HepG2 (cell line): Measurements from ENCODE around the gene FZD4. TPM values are rescaled to one million over a fixed set of nuclear protein-coding genes. Genes with fewer than 3 reads are reported as not detected.

Source experiments
- BORCS8-MEF2B ChIP-seq: sonication (generic); formaldehyde crosslinking; IDR thresholded peaks from 2 replicates; pipeline ENCODE4 v1.8.0; 2022; ENCODE audit warnings: mild to moderate bottlenecking, missing genetic modification reagents
- CSRNP2 ChIP-seq: sonication (generic); formaldehyde crosslinking; conservative IDR thresholded peaks from 2 replicates; pipeline ENCODE4 v1.8.0; 2022; ENCODE audit warnings: low read depth, missing genetic modification reagents
- EHMT2 ChIP-seq: fragments of 200-600 bp; sonication (generic); IDR thresholded peaks from 2 replicates; pipeline ENCODE4 v1.7.0; 2017; ENCODE audit warnings: antibody characterized with exemption, low read depth, low read length, borderline replicate concordance
- ELF3 ChIP-seq: IDR thresholded peaks from 2 replicates; pipeline ENCODE4 v1.6.1; 2016; ENCODE audit warnings: missing genetic modification reagents, missing compliant biosample characterization
- ERF ChIP-seq: IDR thresholded peaks from 2 replicates; pipeline ENCODE4 v1.6.1; 2018; ENCODE audit warnings: missing biosample characterization, missing genetic modification reagents
- FOSL2 ChIP-seq: sonication (generic); formaldehyde crosslinking; IDR thresholded peaks from 2 replicates; pipeline ENCODE4 v1.4.0; 2020; ENCODE audit warnings: missing genetic modification reagents
- GABPB1 ChIP-seq: IDR thresholded peaks from 2 replicates; pipeline ENCODE4 v1.6.1; 2016; ENCODE audit warnings: mild to moderate bottlenecking, missing genetic modification reagents, moderate library complexity, missing compliant biosample characterization
- IRF9 ChIP-seq: sonication (generic); formaldehyde crosslinking; IDR thresholded peaks from 2 replicates; pipeline ENCODE4 v1.8.0; 2022; ENCODE audit warnings: missing genetic modification reagents, mild to moderate bottlenecking, borderline replicate concordance
- KDM5B ChIP-seq: sonication (generic); formaldehyde crosslinking; IDR thresholded peaks from 2 replicates; pipeline ENCODE4 v1.4.0; 2020; ENCODE audit warnings: missing genetic modification reagents, mild to moderate bottlenecking, borderline replicate concordance
- MTA1 ChIP-seq: sonication (generic); formaldehyde crosslinking; IDR thresholded peaks from 2 replicates; pipeline ENCODE4 v1.4.0; 2020; ENCODE audit warnings: missing genetic modification reagents, mild to moderate bottlenecking, borderline replicate concordance
- MTF1 ChIP-seq: sonication (generic); formaldehyde crosslinking; IDR thresholded peaks from 2 replicates; pipeline ENCODE4 v1.5.0; 2020; ENCODE audit warnings: missing genetic modification reagents
- PLSCR1 ChIP-seq: sonication (generic); formaldehyde crosslinking; IDR thresholded peaks from 2 replicates; pipeline ENCODE4 v1.5.0; 2020; ENCODE audit warnings: missing genetic modification reagents, mild to moderate bottlenecking, borderline replicate concordance
- RARA ChIP-seq: IDR thresholded peaks from 2 replicates; pipeline ENCODE4 v1.6.1; 2016; ENCODE audit warnings: missing genetic modification reagents, missing compliant biosample characterization
- SAP130 ChIP-seq: IDR thresholded peaks from 2 replicates; pipeline ENCODE4 v1.6.1; 2016; ENCODE audit warnings: low read depth
- SMARCE1 ChIP-seq: fragments of 450-650 bp; IDR thresholded peaks from 2 replicates; pipeline ENCODE4 v1.6.1; 2017; ENCODE audit warnings: borderline replicate concordance
- SMC3 ChIP-seq: IDR thresholded peaks from 2 replicates; pipeline ENCODE4 v1.6.1; 2011; ENCODE audit warnings: low read length, improper control_type of control experiment
- TBX2 ChIP-seq: sonication (generic); formaldehyde crosslinking; IDR thresholded peaks from 2 replicates; pipeline ENCODE4 v1.5.0; 2020; ENCODE audit warnings: missing genetic modification reagents, mild to moderate bottlenecking, borderline replicate concordance
- TEAD2 ChIP-seq: sonication (generic); formaldehyde crosslinking; IDR thresholded peaks from 2 replicates; pipeline ENCODE4 v1.9.0; 2021; ENCODE audit warnings: missing genetic modification reagents
- U2AF1 ChIP-seq: fragments of 200-400 bp; formaldehyde crosslinking; optimal IDR thresholded peaks from 2 replicates; pipeline ENCODE3; 2017; ENCODE audit warnings: mild to moderate bottlenecking, low read depth, low read length
- ZMYM4 ChIP-seq: sonication (generic); formaldehyde crosslinking; IDR thresholded peaks from 2 replicates; pipeline ENCODE4 v1.8.1; 2023; ENCODE audit warnings: mild to moderate bottlenecking, missing genetic modification reagents
- ZNF224 ChIP-seq: sonication (generic); formaldehyde crosslinking; IDR thresholded peaks from 2 replicates; pipeline ENCODE4 v1.5.0; 2020; ENCODE audit warnings: mild to moderate bottlenecking, missing genetic modification reagents
- ZNF430 ChIP-seq: sonication (generic); formaldehyde crosslinking; IDR thresholded peaks from 2 replicates; pipeline ENCODE4 v1.9.0; 2021; ENCODE audit warnings: mild to moderate bottlenecking, missing genetic modification reagents
- ZNF431 ChIP-seq: sonication (generic); formaldehyde crosslinking; IDR thresholded peaks from 2 replicates; pipeline ENCODE4 v1.9.0; 2022; ENCODE audit warnings: missing genetic modification reagents, low read depth, mild to moderate bottlenecking, borderline replicate concordance
- ZNF607 ChIP-seq: sonication (generic); formaldehyde crosslinking; IDR thresholded peaks from 2 replicates; pipeline ENCODE4 v1.5.1; 2020; ENCODE audit warnings: missing genetic modification reagents, mild to moderate bottlenecking, borderline replicate concordance
- ZNF737 ChIP-seq: sonication (generic); formaldehyde crosslinking; IDR thresholded peaks from 2 replicates; pipeline ENCODE4 v1.5.0; 2020; ENCODE audit warnings: missing genetic modification reagents, mild to moderate bottlenecking, borderline replicate concordance
- ZNF761 ChIP-seq: sonication (generic); formaldehyde crosslinking; conservative IDR thresholded peaks from 2 replicates; pipeline ENCODE4 v1.4.0; 2020; ENCODE audit warnings: mild to moderate bottlenecking, missing genetic modification reagents
- polyA plus RNA-seq, 8 experiments: library from polyadenylated mRNA; depleted of rRNA in 3 of 8; stranded (reverse) in 7 of 8; unstranded in 1 of 8; fragments of >200 nt; fragmentation: Illumina TruSeq in 4 of 8; extraction: Trizol in 4 of 8; gene quantifications; 2 replicates each; pipeline versions ENCODE4 v1.2.1 to v1.2.3, GENCODE V29; 2011 to 2016; ENCODE audit warnings: low read depth in 4 of 8, missing spikeins in 1 of 8, mixed read lengths in 1 of 8; ENCODE audit not compliant: insufficient read depth in 1 of 8
- total RNA-seq, 5 experiments: library from RNA; depleted of rRNA; stranded (reverse); fragments of >200 nt; fragmentation: Illumina TruSeq; extraction: Trizol; gene quantifications; 2 replicates each; pipeline ENCODE4 v1.2.3, GENCODE V29; 2016; ENCODE audit warnings: low read depth in 1 of 5
- TF ChIP-seq, protein P1 (sequence below): sonication (generic); IDR thresholded peaks from 2 replicates; pipeline ENCODE4 v1.6.1; 2016; ENCODE audit warnings: low read depth, borderline replicate concordance

The FZD4 gene
- total and polyA plus RNA-seq, 2 of the 13 experiments (the other 11 are each of a cell fraction or from before 2014, with no cell fraction given): 46.5 to 70.4 TPM

- TF ChIP-seq BORCS8-MEF2B (CRISPR knock-in tag): no peak
- TF ChIP-seq TBX2 (CRISPR knock-in tag): peak; percentile 56; the same call in 1 of the 2 replicates
- no peak for TF ChIP-seq IRF9 (CRISPR knock-in tag)
- TF ChIP-seq, protein P1, sequence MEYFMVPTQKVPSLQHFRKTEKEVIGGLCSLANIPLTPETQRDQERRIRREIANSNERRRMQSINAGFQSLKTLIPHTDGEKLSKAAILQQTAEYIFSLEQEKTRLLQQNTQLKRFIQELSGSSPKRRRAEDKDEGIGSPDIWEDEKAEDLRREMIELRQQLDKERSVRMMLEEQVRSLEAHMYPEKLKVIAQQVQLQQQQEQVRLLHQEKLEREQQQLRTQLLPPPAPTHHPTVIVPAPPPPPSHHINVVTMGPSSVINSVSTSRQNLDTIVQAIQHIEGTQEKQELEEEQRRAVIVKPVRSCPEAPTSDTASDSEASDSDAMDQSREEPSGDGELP: no peak
- no peak for TF ChIP-seq MTA1 (CRISPR knock-in tag)
- TF ChIP-seq SMARCE1: no peak
- no peak for TF ChIP-seq ZNF431
- TF ChIP-seq ZNF761 (CRISPR knock-in tag): no peak
- TF ChIP-seq ZNF607: peak; percentile 49; the same call in 1 of the 2 replicates
- no peak for TF ChIP-seq GABPB1 (CRISPR knock-in tag)
- 0 out of 2 replicates have a peak, but pooled peaks have one; percentile 51 for TF ChIP-seq ERF (CRISPR knock-in tag)
- TF ChIP-seq SAP130 (CRISPR knock-in tag): peak; percentile 42
- TF ChIP-seq RARA: peak; percentile 61
- TF ChIP-seq MTF1 (CRISPR knock-in tag): no peak
- TF ChIP-seq KDM5B (CRISPR knock-in tag): no peak
- TF ChIP-seq TEAD2 (CRISPR knock-in tag): no peak; the same call in 1 of the 2 replicates
- TF ChIP-seq U2AF1: no peak
- TF ChIP-seq ZNF430 (CRISPR knock-in tag): peak; percentile 46; the same call in 1 of the 2 replicates
- peak; percentile 77 for TF ChIP-seq ZMYM4 (CRISPR knock-in tag)
- peak; percentile 8; the same call in 1 of the 2 replicates for TF ChIP-seq SMC3
- TF ChIP-seq ELF3 (CRISPR knock-in tag): peak; percentile 61
- TF ChIP-seq ZNF224 (CRISPR knock-in tag): no peak
- no peak for TF ChIP-seq CSRNP2
- peak; percentile 81; the same call in 1 of the 2 replicates for TF ChIP-seq EHMT2
- no peak for TF ChIP-seq PLSCR1
- TF ChIP-seq FOSL2 (CRISPR knock-in tag): no peak; the same call in 1 of the 2 replicates
- no peak for TF ChIP-seq ZNF737 (CRISPR knock-in tag)
Measured at GRCh38 chr11:86923999-86924766, 31.0 kb downstream of the FZD4 start (continued).
